GM12891 (cell line): Measurements from ENCODE around the gene UNC13C.

ENCODE experiments used
- PAX5 ChIP-seq: IDR thresholded peaks from 2 replicates; pipeline ENCODE4 v1.6.1; 2011; ENCODE audit warnings: low read length, moderate library complexity, mild to moderate bottlenecking; ENCODE audit not compliant: insufficient read depth, severe bottlenecking
- POLR2A ChIP-seq: IDR thresholded peaks from 2 replicates; pipeline ENCODE4 v1.6.1; 2011; ENCODE audit warnings: low read depth, low read length, control low read depth
- POLR2AphosphoS5 ChIP-seq: IDR thresholded peaks from 2 replicates; pipeline ENCODE4 v1.6.1; 2011; ENCODE audit warnings: low read depth, low read length, control low read depth
- POU2F2 ChIP-seq: IDR thresholded peaks from 2 replicates; pipeline ENCODE4 v1.6.1; 2011; ENCODE audit warnings: low read depth, mild to moderate bottlenecking, control low read depth, low read length, moderate library complexity
- SPI1 ChIP-seq: IDR thresholded peaks from 2 replicates; pipeline ENCODE4 v1.6.1; 2011; ENCODE audit warnings: low read depth, low read length, control low read depth
- TAF1 ChIP-seq: IDR thresholded peaks from 2 replicates; pipeline ENCODE4 v1.6.1; 2011; ENCODE audit warnings: low read depth, low read length, control low read depth

- TF ChIP-seq POU2F2 (no peak), POLR2A (no peak), POLR2AphosphoS5 (no peak), TAF1 (no peak), SPI1 (no peak), PAX5 (no peak)
Measured at GRCh38 chr15:54579855-54580254, 601.6 kb downstream of the UNC13C start.
